ENCODE results near the gene HSPA12A. TPM values are rescaled to one million over a fixed set of nuclear protein-coding genes. Genes with fewer than 3 reads are reported as not detected.

HSPA12A gene
- total RNA-seq, 1 donor from 2014 or later = 11.0 TPM

DNA sequence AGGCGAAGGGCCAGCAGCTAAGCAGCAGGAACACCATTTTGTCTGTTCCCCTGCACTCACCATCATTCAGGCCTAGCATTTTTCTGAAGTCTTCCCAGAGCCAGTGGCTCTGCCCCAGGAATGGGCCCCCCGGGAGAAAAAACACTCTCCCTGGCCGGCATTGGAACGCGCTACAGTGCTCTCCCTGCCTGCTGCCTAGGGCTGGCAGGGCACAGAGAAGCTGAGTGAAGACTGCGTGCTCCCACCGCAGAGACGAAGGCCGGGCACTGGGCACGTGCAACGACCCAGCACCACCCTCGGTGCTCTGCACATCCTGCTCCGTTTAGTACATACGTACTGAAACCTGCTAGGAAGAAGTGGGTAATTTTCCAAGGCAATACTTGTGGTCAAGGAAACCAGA is 34.4 kb downstream of the HSPA12A start:
- H3K4me1 Mint-ChIP-seq (ENCODE audit: unreplicated experiment) = peaks cover 3% of the 10 kb centered on the region
- H3K36me3 Mint-ChIP-seq = no peaks in the 10 kb centered on the region
- DNase-seq (ENCODE audit: extremely low spot score, unreplicated experiment) = no peak
- no peak overlapping the region for H3K4me3 Mint-ChIP-seq
- H3K9me3 Mint-ChIP-seq = no peaks in the 10 kb centered on the region
- TF ChIP-seq, protein P1, sequence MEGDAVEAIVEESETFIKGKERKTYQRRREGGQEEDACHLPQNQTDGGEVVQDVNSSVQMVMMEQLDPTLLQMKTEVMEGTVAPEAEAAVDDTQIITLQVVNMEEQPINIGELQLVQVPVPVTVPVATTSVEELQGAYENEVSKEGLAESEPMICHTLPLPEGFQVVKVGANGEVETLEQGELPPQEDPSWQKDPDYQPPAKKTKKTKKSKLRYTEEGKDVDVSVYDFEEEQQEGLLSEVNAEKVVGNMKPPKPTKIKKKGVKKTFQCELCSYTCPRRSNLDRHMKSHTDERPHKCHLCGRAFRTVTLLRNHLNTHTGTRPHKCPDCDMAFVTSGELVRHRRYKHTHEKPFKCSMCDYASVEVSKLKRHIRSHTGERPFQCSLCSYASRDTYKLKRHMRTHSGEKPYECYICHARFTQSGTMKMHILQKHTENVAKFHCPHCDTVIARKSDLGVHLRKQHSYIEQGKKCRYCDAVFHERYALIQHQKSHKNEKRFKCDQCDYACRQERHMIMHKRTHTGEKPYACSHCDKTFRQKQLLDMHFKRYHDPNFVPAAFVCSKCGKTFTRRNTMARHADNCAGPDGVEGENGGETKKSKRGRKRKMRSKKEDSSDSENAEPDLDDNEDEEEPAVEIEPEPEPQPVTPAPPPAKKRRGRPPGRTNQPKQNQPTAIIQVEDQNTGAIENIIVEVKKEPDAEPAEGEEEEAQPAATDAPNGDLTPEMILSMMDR (conservative IDR thresholded peaks at IDR 0.05) = no peak
- peaks cover 3% of the 10 kb centered on the region for H3K27me3 Mint-ChIP-seq
- H3K27ac Mint-ChIP-seq = no peak overlapping the region

DNA sequence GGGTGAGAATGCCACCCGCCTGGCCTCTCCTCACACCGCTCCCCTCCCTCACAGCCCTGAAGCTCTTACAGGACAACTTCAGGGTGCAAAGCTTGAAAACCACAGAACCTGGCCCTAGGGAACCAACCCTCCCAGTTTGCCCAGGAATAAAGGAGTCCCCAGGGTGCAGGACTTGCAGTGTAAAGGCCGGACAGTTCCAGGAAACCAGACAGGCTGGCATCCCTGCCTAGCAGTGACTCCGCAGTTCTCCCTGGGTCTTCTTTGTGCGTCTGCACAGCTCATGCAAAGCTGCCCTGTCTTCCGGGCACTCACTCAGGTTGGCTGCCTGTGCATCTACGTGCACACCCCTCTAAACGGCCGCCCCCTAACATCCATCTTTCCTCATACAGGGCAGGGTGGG is 36.1 kb downstream of the HSPA12A start:
- no peaks in the 10 kb centered on the region for H3K36me3 Mint-ChIP-seq
- TF ChIP-seq, protein P1 (conservative IDR thresholded peaks at IDR 0.05) = no peak
- H3K4me1 Mint-ChIP-seq (ENCODE audit: unreplicated experiment) = no peaks in the 10 kb centered on the region
- no peaks in the 10 kb centered on the region for H3K9me3 Mint-ChIP-seq
- peaks cover 3% of the 10 kb centered on the region for H3K27me3 Mint-ChIP-seq
- H3K27ac Mint-ChIP-seq = no peak overlapping the region
- no peak for DNase-seq (ENCODE audit: extremely low spot score, unreplicated experiment)
- no peak overlapping the region for H3K4me3 Mint-ChIP-seq

DNA sequence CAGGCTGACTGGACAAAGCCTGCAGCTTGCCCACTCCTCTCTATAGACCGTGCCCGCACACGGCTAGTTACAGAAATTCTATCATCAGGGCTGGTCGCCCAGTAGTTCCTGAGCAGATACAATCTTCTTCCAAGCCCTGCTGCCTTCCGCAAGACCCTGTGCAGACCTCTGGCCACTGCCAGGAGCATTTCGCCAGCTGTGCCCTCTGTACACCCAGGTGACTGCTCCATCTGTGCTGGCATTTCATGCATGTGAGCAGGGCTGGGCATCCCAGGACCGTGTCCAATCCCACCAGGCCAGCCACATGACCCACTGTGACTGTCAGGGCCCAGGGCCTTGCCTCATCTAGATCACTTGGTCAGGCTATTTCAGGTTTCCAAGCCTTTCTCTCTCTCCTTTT is 36.9 kb downstream of the HSPA12A start:
- TF ChIP-seq, protein P1 (conservative IDR thresholded peaks at IDR 0.05) = no peak
- H3K27ac Mint-ChIP-seq = no peak overlapping the region

DNA sequence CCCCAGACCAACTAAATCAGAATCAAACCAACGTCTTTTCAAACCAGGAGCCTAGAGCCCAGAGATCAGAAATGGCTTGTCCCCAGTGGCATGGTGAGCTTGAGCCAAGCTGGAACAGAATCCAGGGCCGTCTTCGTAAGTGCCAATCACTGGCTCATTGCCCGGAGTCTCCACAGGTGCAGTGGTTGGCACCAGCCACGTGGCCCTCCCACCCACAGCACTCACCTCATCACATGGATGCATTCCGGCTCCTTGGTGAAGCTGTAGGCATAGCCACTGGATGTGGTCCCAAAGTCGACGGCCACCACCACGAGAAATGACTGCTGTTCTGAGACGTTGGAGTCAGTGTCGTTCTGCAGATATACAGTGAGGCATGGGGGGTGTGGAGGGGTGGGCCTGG is 37.4 kb downstream of the HSPA12A start:
- no peak overlapping the region for H3K27ac Mint-ChIP-seq
- no peak overlapping the region for H3K4me3 Mint-ChIP-seq
- no peaks in the 10 kb centered on the region for H3K9me3 Mint-ChIP-seq
- no peaks in the 10 kb centered on the region for H3K4me1 Mint-ChIP-seq (ENCODE audit: unreplicated experiment)
- H3K36me3 Mint-ChIP-seq = no peaks in the 10 kb centered on the region
- no peak for DNase-seq (ENCODE audit: extremely low spot score, unreplicated experiment)
- peaks cover 3% of the 10 kb centered on the region for H3K27me3 Mint-ChIP-seq
- TF ChIP-seq, protein P1 (conservative IDR thresholded peaks at IDR 0.05) = no peak

More for the DNA sequence above, 36.9 kb downstream of the HSPA12A start:
- Mint-ChIP-seq H3K9me3 (no peaks in the 10 kb centered on the region), H3K4me1 (ENCODE audit: unreplicated experiment) (no peaks in the 10 kb centered on the region), H3K27me3 (peaks cover 3% of the 10 kb centered on the region), H3K36me3 (no peaks in the 10 kb centered on the region), H3K4me3 (no peak overlapping the region)
- no peak for DNase-seq (ENCODE audit: extremely low spot score, unreplicated experiment)

DNA sequence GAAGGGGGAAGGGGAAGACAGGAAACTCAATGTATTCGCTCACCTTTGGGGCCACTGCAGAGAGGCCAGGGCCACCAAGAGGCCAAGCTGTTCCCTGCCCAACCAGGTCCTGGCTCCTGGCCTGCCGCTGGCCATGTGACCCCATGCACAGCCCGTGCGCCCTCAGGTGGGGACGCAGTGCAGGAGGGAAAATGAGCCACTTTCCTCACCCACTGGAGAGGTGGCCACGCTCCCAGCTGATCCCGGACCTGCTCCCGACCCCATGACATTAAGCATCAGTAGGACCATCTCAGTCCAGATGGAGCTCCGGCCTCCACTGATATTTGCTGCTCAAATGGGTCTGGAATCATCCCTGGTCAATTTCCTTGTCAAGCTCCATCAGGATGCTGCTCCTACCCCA is 40.2 kb downstream of the HSPA12A start:
- Mint-ChIP-seq H3K36me3 (no peaks in the 10 kb centered on the region), H3K4me3 (no peak overlapping the region), H3K4me1 (ENCODE audit: unreplicated experiment) (no peaks in the 10 kb centered on the region), H3K27me3 (peaks cover 3% of the 10 kb centered on the region), H3K9me3 (no peaks in the 10 kb centered on the region), H3K27ac (no peak overlapping the region)
- no peak for DNase-seq (ENCODE audit: extremely low spot score, unreplicated experiment)
- TF ChIP-seq, protein P1 (conservative IDR thresholded peaks at IDR 0.05) = no peak

All from type B pancreatic cell (in vitro differentiated cells).